ENCODE data around the gene GID8.

GRCh38 chr20:62918147-62918546, 19.8 kb upstream of the GID8 start:
- TF ChIP-seq EZH2 (IDR thresholded peaks at IDR 0.05; ENCODE audit: borderline replicate concordance, low read depth, low read length, poor library complexity, severe bottlenecking) (no peak), CTCF (conservative IDR thresholded peaks at IDR 0.05; ENCODE audit: low read depth, low read length) (no peak)

Measured in A673 (cell line).